Measurements from ENCODE around the gene PIEZO2. TPM values are rescaled to one million over a fixed set of nuclear protein-coding genes. Genes with fewer than 3 reads are reported as not detected.

Gene PIEZO2
- total and polyA plus RNA-seq, 2 donors (not counting 1 experiment from before 2014, with no cell fraction given): not detected

- Histone ChIP-seq H3K27ac (ENCODE audit: low read length in 2 of 2) (no peak overlapping the region), H3K4me3 (ENCODE audit: control extremely low read depth in 1 of 5, extremely low read depth in 1 of 5, insufficient read depth in 1 of 5, low read depth in 2 of 5, low read length in 4 of 5) (no peak overlapping the region), H3K79me2 (ENCODE audit: control insufficient read depth, insufficient read depth, low read length) (no peaks in the 10 kb centered on the region), H3K9ac (ENCODE audit: low read length) (no peak overlapping the region), H4K20me1 (ENCODE audit: control insufficient read depth, insufficient read depth, low read length, poor library complexity, severe bottlenecking) (no peaks in the 10 kb centered on the region), H3K4me1 (ENCODE audit: control insufficient read depth in 2 of 2, insufficient read depth in 2 of 2, low read length in 2 of 2) (no peaks in the 10 kb centered on the region), H3K36me3 (replicated peaks in 1 of 2; ENCODE audit: control extremely low read depth in 1 of 2, control insufficient read depth in 1 of 2, extremely low read depth in 1 of 2, insufficient read depth in 2 of 2, low read length in 1 of 2) (no peaks in the 10 kb centered on the region), H3K27me3 (replicated peaks in 1 of 4; ENCODE audit: control extremely low read depth in 1 of 4, control insufficient read depth in 3 of 4, insufficient read depth in 4 of 4, low read length in 3 of 4) (peaks cover 0 to 3% (median 0%) of the 10 kb centered on the region in 4 experiments), H2AFZ (ENCODE audit: insufficient read depth, low read depth, low read length, poor library complexity, severe bottlenecking) (no peak overlapping the region), H3K4me2 (replicated peaks; ENCODE audit: low read depth, low read length, poor library complexity, severe bottlenecking) (no peak overlapping the region), H3K9me3 (ENCODE audit: control extremely low read depth in 1 of 3, control insufficient read depth in 2 of 3, insufficient read depth in 1 of 3, low read length in 2 of 3) (no peaks in the 10 kb centered on the region)
- no peak overlapping the region for H3K4me3 Mint-ChIP-seq
- TF ChIP-seq EZH2 (IDR thresholded peaks at IDR 0.05; ENCODE audit: borderline replicate concordance, insufficient read depth, low read depth, low read length, poor library complexity, severe bottlenecking): no peak
- no peak for TF ChIP-seq CTCF (IDR thresholded peaks at IDR 0.05)
- WGBS (ENCODE audit: insufficient coverage): 95% methylated on average over 4 of the region's 5 CpGs
- ChIA-PET POLR2A (no interaction called here), CTCF (interaction anchor here (1.3 kb wide), 1 partner anchor 8 kb away, joined by 4 read pairs; no protein-coding TSS in a partner anchor)
- peaks cover 6% of the 10 kb centered on the region for H3K27me3 Mint-ChIP-seq
- DNase-seq: no peak
- no peaks in the 10 kb centered on the region for H3K4me1 Mint-ChIP-seq
- H3K9me3 Mint-ChIP-seq (ENCODE audit: insufficient read depth): no peaks in the 10 kb centered on the region
- ATAC-seq (ENCODE audit: low read depth): no peak
- intact Hi-C loops (cut with micrococcal nuclease): no loop called here
- no peak overlapping the region for H3K27ac Mint-ChIP-seq
These were observed 305.8 kb downstream of the PIEZO2 start for GRCh38 chr18:10843565-10843964.

- H3K4me1 Mint-ChIP-seq: no peaks in the 10 kb centered on the region
- H3K27me3 Mint-ChIP-seq: peaks cover 6% of the 10 kb centered on the region
- ChIA-PET CTCF (interaction anchor here (0.6 to 1.3 kb wide), 2 partner anchors 8 to 715 kb away, joined by 3 to 4 read pairs; no protein-coding TSS in a partner anchor), POLR2A (no interaction called here)
- H3K4me2 ChIP-seq (replicated peaks; ENCODE audit: low read depth, low read length, poor library complexity, severe bottlenecking): no peak overlapping the region
- no peaks in the 10 kb centered on the region for H3K79me2 ChIP-seq (ENCODE audit: control insufficient read depth, insufficient read depth, low read length)
- no peak for ATAC-seq (ENCODE audit: low read depth)
- no peak overlapping the region for H3K4me3 Mint-ChIP-seq
- no peaks in the 10 kb centered on the region for H4K20me1 ChIP-seq (ENCODE audit: control insufficient read depth, insufficient read depth, low read length, poor library complexity, severe bottlenecking)
- H3K27ac ChIP-seq (ENCODE audit: low read length in 2 of 2): no peak overlapping the region
- H3K9me3 Mint-ChIP-seq (ENCODE audit: insufficient read depth): no peaks in the 10 kb centered on the region
- TF ChIP-seq EZH2 (IDR thresholded peaks at IDR 0.05; ENCODE audit: borderline replicate concordance, insufficient read depth, low read depth, low read length, poor library complexity, severe bottlenecking) (no peak), CTCF (IDR thresholded peaks at IDR 0.05) (no peak)
- no peak for DNase-seq
- H3K27ac Mint-ChIP-seq: no peak overlapping the region
- H3K4me1 ChIP-seq (ENCODE audit: control insufficient read depth in 2 of 2, insufficient read depth in 2 of 2, low read length in 2 of 2): no peaks in the 10 kb centered on the region
- intact Hi-C loops (cut with micrococcal nuclease): no loop called here
- no CpG with 5 or more reads among the region's 1 CpG for WGBS (ENCODE audit: insufficient coverage)
- H3K9ac ChIP-seq (ENCODE audit: low read length): no peak overlapping the region
- no peak overlapping the region for H3K4me3 ChIP-seq (ENCODE audit: control extremely low read depth in 1 of 5, extremely low read depth in 1 of 5, insufficient read depth in 1 of 5, low read depth in 2 of 5, low read length in 4 of 5)
- no peak overlapping the region for H2AFZ ChIP-seq (ENCODE audit: insufficient read depth, low read depth, low read length, poor library complexity, severe bottlenecking)
- no peaks in the 10 kb centered on the region for H3K36me3 ChIP-seq (replicated peaks in 1 of 2; ENCODE audit: control extremely low read depth in 1 of 2, control insufficient read depth in 1 of 2, extremely low read depth in 1 of 2, insufficient read depth in 2 of 2, low read length in 1 of 2)
- H3K27me3 ChIP-seq (replicated peaks in 1 of 4; ENCODE audit: control extremely low read depth in 1 of 4, control insufficient read depth in 3 of 4, insufficient read depth in 4 of 4, low read length in 3 of 4): peaks cover 0 to 3% (median 0%) of the 10 kb centered on the region in 4 experiments
- H3K9me3 ChIP-seq (ENCODE audit: control extremely low read depth in 1 of 3, control insufficient read depth in 2 of 3, insufficient read depth in 1 of 3, low read length in 2 of 3): no peaks in the 10 kb centered on the region
These were observed 306.5 kb downstream of the PIEZO2 start for GRCh38 chr18:10842861-10843260.

Measured in B cell (primary cell).